ENCODE results near the gene CNTFR.
"Not testable (repeated sequence)": the region's sequence is repeated elsewhere in the genome, so short reads cannot be mapped to it uniquely, and the experiment has no call there.

The CNTFR gene

GRCh38 chr9:34541540-34541939, 48.0 kb downstream of the CNTFR start:
- in situ Hi-C loops (cut with MboI; ENCODE audit: low sequenced_read_pairs) = no loop called here

- in situ Hi-C loops (cut with MboI; ENCODE audit: low sequenced_read_pairs) = no loop called here
Observed at GRCh38 chr9:34540827-34541226, 48.7 kb downstream of the CNTFR start.

GRCh38 chr9:34536685-34537084, 52.8 kb downstream of the CNTFR start:
- in situ Hi-C loops (cut with MboI; ENCODE audit: low sequenced_read_pairs) = no loop called here

DNA sequence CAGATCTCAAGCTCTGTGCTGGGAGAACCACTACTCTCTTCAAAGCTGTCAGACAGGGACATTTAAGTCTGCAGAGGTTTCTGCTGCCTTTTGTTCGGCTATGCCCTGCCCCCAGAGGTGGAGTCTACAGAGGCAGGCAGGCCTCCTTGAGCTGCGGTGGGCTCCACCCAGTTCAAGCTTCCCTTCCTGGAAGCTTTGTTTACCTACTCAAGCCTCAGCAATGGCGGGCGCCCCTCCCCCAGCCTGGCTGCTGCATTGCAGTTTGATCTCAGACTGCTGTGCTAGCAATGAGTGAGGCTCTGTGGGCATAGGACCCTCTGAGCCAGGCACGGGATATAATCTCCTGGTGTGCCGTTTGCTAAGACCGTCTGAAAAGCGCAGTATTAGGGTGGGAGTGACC, 57.5 kb downstream of the CNTFR start:
- in situ Hi-C loops (cut with MboI; ENCODE audit: low sequenced_read_pairs) = not testable (repeated sequence)

DNA sequence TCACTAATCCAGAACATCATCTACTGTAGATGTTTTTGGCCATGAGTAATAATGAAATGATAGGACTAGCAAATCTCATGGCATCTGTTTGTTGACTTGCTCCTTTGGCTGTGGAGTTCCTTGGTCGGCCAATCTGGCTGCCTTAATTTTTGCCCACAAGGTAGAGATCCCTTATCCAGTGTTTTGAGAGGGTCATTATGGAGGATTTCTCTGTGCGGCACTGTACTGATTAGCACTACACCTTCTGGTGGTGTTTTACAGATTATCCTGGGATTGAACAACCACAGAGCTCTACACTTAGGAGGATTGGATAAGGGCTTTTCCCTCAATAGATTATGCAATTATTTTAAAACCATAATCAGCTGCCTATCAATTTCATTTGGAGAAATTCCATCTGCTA, 63.5 kb downstream of the CNTFR start:
- in situ Hi-C loops (cut with MboI; ENCODE audit: low sequenced_read_pairs) = no loop called here

DNA sequence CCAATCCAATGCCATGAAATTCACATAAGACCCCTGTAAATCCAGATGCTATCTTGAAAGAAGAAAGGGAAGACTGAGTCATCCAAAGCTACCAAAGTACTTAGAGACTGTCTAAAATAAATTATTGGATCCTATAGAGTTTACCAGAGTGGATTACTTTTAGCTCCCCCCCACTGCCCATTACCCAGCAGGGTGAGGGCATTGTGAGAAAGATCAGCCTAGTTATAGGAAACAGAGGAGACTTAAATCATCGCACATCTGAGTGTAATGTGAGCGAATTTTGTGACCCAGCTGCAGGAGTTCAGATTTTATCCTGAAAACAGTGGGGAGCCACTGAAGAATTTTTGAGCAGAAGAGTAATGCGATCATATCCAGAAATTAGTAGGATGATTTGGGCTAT, 65.2 kb downstream of the CNTFR start:
- in situ Hi-C loops (cut with MboI; ENCODE audit: low sequenced_read_pairs) = no loop called here

- in situ Hi-C loops (cut with MboI; ENCODE audit: low sequenced_read_pairs) = no loop called here
Observed at GRCh38 chr9:34522971-34523797, 66.3 kb downstream of the CNTFR start, which contains the start of gene ENHO. TSS of gene ENHO (minus strand) at chr9:34522990. CDS start at chr9:34521695, 1,295 bp downstream.

- in situ Hi-C loops (cut with MboI; ENCODE audit: low sequenced_read_pairs) = no loop called here
Observed at GRCh38 chr9:34522091-34522887, 67.2 kb downstream of the CNTFR start.

DNA sequence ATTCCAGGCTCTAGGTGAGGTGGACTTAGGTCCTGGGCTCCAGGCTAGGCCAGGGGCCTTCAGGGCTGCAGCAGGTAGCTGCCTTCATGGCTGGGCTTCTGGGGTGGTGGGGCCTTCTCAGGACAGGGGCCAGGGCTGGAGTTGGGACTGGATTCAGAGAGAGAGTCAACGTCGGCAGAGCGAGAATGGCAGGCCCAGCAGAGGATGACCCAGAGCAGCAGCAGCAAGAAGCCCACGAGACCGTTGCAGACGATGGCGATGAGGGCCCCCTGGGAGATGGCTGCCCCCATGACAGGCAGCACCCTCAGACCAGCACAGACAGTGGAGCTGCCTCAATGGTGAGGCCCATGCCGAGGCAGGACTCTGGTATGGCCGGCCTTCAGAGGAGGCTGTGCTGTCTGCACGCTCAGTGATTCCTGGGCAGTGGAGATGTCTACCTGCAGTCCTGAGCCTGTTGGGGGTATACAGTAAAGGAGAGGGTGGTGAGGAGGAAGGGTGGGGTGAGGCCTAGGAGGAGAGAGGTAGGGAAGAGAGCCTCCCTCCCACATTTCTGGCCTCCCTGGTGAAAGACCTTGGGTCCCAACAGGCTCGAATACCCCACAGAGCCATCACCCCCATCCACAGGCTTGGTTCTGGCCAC, 68.0 kb downstream of the CNTFR start:
- in situ Hi-C loops (cut with MboI; ENCODE audit: low sequenced_read_pairs) = no loop called here

GRCh38 chr9:34520505-34521385, 68.8 kb downstream of the CNTFR start:
- in situ Hi-C loops (cut with MboI; ENCODE audit: low sequenced_read_pairs) = no loop called here

GRCh38 chr9:34520096-34520495, 69.4 kb downstream of the CNTFR start:
- in situ Hi-C loops (cut with MboI; ENCODE audit: low sequenced_read_pairs) = no loop called here

DNA sequence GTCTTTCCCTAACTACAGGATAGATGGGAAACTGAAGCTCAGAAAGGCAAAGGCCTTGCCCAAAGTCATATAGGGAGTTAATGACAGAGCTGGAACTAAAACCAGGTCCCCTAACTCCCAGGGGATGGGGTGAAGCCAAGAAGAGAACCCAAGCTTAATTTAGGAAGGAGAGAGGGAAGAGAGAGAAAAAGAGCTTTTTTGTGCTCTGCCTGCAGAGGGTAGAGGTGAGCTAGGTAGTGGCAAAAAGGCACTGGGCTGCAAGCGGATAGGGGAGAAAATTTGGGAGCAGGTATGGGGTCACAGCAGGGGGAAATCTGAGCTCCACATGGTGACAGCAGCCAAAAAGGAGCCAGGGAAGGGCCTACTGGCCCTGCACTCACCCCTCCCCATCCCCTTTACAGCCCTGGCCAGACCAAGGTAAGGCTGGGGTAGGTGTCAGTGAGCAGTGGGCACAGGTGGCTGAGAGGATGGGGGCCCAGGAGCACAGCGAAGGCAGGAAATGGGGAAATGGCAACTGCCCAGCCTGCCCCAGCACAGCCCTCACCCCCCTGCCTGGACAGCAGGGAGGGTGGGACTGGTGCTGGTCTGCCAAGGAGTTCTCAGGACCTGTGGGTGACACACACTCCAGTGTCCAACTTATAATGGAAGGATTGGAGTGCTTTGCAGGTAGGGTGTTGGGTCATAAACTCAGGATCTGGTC, 70.1 kb downstream of the CNTFR start:
- in situ Hi-C loops (cut with MboI; ENCODE audit: low sequenced_read_pairs) = no loop called here

GRCh38 chr9:34518896-34519295, 70.6 kb downstream of the CNTFR start:
- in situ Hi-C loops (cut with MboI; ENCODE audit: low sequenced_read_pairs) = no loop called here

- in situ Hi-C loops (cut with MboI; ENCODE audit: low sequenced_read_pairs) = no loop called here
Observed at GRCh38 chr9:34518110-34518616, 71.4 kb downstream of the CNTFR start.

DNA sequence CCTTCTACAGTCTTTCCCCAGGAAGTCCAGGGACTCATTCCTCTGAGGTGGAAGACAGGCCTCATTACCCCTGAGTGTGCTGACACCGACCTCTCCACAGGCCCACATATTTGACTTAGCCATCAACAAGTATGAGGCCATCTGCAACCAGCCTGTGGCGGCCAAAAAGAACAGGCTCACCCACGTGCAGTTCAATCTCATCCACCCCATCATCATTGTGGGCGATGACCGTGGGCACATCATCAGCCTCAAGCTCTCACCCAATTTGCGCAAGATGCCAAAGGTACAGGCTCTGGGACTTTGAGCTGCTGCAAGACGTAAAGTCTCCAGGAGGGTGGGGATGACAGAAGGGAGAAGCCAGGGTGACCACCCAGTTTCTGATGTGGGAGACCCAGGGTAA, 72.3 kb downstream of the CNTFR start:
- in situ Hi-C loops (cut with MboI; ENCODE audit: low sequenced_read_pairs) = no loop called here

GRCh38 chr9:34515959-34516358, 73.6 kb downstream of the CNTFR start:
- in situ Hi-C loops (cut with MboI; ENCODE audit: low sequenced_read_pairs) = no loop called here

DNA sequence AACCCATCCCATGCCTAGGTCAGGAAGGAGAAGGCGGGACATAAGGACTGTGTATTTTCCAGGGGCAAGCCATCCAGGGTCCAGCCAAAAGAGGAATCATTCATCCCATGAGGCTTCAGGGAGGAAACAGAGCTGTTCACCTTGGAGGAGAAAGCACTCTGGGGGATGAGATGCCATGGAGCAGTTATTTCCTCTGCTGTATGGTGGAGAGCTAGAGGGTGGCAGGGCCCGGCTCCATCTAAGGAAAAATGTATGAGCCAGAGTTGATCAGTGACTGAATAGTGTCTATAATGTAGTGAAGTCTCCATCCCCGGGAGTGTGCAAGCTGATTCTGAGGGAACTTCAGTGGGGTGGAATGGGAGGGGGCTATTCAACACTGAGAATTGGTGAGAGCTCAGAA, 74.7 kb downstream of the CNTFR start:
- in situ Hi-C loops (cut with MboI; ENCODE audit: low sequenced_read_pairs) = no loop called here

- in situ Hi-C loops (cut with MboI; ENCODE audit: low sequenced_read_pairs) = no loop called here
Observed at GRCh38 chr9:34514401-34514800, 75.1 kb downstream of the CNTFR start.

DNA sequence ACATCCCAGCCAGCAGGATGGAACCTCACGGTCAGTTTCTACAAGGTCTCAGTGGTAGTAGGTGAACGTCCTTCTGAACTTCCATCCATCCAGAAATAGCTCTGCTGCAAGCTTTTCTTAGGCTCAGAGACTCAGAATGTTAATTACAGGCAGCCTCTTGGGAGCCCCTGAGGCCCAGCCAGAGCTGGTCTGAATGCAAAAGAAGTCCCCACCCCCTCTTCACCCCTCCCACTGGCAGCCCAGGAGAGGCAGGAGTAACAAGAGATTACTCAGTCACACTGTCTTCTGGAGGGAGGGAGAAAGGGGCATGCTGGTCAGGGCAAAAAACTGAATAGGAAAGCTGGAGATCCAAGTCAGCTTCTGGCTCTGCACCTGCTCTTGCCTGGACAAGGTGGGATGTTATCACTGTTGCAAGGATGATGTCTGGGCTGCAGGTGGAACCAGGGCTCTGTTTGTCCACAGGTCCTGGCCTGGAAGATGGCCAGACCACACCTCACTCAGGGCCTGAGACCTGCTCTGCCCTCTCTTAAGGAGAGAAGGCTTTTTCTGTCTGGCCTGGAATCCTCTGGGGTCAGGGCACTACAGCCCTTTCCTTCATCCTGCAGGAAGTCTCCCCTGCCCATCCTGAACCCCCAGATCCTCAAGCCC, 75.8 kb downstream of the CNTFR start:
- in situ Hi-C loops (cut with MboI; ENCODE audit: low sequenced_read_pairs) = no loop called here

Measured in HL-60/S4 treated with retinoic acid at 250 ng/mL for 4 days and 3 days (cell line).